GM21786 (cell line): ENCODE results near the gene CCND1.

Experiments used
- ATAC-seq: cut with Tn5 transposase; IDR thresholded peaks from one replicate; pipeline ENCODE4 v1.9.1; 2021; ENCODE audit not compliant: unreplicated experiment

The CCND1 gene

GRCh38 chr11:69640260-69640994 is 529 bp upstream of the CCND1 start:
- no peak for ATAC-seq

DNA sequence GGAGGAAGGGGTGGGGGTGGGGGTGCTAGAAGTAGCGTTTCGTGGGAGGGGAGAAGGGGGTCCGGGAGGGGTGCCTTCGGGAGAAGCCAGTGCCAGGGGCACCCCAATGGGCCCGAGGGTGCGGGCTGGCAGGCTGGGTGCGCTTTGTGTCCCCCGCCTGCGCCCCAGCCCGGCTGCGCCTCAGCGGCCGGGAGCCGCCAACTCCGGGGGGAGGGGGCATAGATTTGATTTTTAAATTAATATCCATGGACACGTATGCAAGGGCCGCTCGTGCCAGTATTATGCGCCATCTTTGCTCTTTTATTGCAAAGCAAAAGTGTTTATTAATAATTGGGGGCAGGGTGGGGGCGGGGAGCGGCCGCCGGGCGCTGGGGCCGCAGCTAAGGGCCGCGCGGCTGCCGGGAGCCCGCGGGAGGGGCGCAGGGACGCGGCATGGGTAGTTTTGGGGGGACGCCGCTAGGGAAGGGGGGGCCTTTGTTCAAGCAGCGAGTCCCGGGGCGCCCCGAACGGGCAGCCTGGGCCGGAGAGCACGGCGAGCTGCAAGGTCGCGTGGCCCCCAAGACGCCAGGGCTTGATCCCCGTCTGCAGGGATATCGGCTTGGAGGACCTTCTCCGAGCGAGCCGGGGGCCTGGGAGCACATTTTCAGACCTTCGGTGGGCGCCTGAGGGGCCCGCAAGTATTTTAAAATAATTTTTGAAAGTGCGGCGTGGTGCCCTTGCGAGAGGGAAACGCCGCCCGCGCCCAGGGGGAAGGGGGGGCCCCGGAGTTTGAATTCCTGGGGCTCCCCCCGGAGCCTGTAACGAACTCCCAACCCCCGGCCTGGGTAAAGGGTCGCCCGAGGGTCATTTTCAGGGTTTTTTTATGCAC is 959 bp downstream of the CCND1 start:
- ATAC-seq = no peak

DNA sequence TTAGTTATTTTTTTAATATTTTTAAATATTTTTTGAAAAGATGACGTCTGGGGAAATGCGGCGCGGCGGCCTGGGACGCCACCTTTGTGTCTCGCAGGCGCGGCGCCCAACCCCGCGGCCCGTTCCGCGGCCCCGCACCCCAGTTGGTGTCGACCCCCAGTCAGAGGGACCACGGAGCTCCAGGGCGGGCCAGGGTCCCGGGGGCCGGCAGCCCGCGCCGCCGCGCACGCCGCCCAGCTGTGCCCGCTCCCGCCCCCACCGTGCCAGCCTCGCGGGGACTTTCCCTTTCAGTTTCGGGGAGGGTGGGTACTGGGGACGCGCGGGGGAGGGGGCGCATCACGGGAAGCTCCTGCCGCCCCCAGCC is 1.6 kb downstream of the CCND1 start:
- peak; percentile 11 for ATAC-seq

- peak; percentile 41 for ATAC-seq
These were observed 2.1 kb downstream of the CCND1 start for GRCh38 chr11:69642913-69643632.

DNA sequence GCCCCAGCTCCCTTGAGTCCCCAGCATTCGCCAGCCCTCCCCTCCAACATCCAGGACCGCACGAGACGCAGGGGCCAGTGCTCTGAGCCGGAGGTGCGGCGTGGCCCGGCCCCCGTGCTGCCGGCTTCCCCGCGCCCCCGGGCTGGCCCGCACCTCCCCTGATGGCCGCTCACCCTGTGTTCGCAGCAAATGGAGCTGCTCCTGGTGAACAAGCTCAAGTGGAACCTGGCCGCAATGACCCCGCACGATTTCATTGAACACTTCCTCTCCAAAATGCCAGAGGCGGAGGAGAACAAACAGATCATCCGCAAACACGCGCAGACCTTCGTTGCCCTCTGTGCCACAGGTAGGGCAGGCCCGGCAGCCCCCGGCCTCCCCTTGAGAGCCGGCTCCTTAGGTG is 2.7 kb downstream of the CCND1 start:
- no peak for ATAC-seq

DNA sequence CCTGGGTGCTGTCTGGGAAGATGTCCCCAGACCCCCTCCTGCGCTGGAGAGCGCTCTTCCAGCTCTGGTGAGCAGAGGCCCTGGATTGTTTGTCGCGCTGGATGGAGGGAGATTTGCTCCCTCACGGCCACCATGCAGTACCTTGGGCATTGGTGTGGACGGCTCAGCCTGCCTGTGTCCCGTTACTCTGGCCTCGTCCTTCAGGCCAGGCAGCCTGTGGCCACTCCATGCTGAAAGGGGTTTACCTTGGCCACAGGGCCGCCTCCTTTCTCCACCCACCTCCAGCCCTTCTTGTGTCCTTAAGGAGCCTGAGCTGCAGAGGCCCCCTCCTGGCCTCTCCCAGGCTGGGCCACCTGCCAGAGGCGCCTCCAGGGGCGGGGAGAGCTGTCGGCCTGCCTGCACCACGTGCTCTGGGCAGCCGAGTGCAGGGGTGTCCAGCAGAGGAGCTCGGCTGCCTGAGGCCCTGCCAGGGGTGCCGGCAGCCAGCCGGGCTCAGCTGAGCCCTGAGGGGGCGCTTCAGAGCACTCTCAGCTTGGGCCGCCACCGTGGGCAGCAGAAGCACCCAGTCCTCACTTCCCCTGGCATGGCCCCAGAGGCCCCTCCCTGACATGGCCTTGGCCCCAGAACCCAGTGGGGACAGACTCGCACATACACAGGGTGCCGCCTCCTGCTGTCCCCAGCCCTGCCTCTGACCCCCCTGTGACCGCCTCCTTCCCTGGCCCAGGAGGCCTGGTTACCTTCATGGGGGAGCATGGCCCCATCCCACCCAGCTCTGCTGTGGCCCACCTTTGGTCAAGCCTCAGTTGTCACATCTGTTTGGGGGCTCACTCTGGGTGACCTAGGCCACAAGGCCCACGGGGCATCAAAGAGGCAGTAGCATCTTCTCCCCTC is 3.4 kb downstream of the CCND1 start:
- no peak for ATAC-seq

DNA sequence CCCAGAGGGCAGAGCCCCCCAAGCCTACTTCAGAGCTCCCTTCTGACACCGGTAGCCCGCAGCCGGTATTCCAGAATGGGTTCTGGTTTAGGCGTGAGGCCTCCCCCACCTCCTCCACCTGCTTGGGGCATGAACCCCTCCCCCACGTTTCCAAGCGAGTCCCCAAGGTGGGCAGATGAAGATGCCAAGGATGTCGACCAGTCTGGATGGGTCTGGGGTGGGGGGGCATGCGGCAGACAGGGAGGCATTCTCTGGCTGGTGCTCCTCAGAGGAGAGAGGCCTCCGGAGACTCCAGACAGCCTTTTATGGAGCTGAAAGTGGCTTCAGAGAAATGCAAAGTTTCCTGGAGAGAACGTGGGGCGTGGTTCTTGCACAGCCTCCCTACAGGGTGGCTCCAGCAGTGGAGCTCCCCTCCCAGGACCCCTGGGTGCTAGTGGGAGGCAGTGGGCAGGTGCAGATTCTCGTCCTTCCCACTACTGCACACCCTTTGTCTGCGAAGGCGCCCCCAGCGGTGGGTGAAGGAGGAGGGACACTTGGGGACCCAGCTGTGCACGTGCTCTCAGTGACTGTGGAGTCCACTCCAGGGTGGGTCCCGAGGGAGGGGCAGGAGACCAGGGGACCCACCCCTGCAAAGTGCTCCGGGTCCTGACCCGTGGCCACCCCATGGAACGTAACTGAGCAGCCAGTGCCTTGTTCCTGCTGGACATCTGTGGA is 4.2 kb downstream of the CCND1 start:
- ATAC-seq = no peak

- no peak for ATAC-seq
These were observed 5.0 kb downstream of the CCND1 start for GRCh38 chr11:69645801-69646492.

GRCh38 chr11:69646493-69647389 is 5.8 kb downstream of the CCND1 start:
- ATAC-seq = no peak

GRCh38 chr11:69647390-69647748 is 6.4 kb downstream of the CCND1 start:
- ATAC-seq = no peak

GRCh38 chr11:69647761-69648497 is 7.0 kb downstream of the CCND1 start:
- ATAC-seq = no peak

DNA sequence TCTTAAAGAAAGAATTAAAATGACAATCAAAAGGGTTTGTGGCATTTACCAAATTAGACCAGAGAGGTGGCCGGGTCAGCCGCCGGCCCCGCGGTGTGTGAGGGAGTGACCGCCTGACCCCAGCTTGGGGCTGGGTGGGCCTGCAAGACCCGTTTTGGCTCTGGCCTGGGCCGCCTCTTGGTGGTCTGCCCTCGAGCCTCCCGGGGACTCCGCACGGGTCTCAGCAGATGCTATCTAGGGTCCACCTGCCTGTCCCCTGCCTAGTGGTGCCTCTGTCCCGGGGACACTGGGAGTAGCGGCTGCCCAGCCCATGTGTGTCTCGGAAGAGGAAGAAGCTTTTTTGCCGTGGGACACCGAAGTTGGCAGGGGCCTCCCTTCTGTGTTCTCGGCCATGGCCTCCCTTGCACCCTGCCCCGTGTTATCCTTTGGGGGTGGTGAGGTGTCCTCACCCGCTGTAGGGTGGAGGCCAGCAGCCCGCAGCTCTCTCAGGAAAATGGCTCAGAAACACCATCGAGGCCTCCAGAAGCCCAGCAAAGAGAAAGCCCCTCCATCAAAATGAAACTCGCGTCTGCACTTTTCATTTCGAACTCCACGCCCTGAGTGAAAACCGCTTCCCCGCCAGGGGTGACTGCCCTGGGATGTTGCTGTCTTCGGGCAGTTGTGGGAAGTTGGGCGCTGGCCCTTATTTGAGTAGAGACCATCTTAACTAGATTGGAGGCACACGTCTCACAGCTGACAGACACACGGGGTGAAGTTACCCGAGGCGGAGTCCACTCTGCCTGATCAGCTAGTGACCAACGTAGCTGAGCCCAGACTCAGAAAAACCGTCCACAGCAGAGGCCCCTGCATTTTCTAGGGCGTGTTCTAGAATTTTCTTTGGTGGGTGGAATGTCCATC is 8.0 kb downstream of the CCND1 start:
- ATAC-seq = no peak

DNA sequence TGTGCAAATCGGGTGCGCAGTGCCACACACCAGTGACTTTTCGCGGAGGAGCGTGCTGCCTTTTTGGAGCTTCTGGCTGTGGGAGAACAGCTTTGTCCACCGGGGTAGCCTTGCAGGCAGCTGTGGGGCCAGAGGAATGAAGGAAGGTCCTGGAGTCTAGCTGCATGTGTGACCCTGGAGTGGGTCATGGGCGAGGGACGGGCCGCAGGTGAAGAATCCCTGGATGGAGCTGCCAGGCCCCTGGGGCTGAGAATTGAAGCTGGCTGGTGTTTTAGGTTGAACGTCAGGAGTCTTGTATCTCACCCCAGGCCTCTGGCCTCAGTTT is 8.6 kb downstream of the CCND1 start:
- no peak for ATAC-seq

DNA sequence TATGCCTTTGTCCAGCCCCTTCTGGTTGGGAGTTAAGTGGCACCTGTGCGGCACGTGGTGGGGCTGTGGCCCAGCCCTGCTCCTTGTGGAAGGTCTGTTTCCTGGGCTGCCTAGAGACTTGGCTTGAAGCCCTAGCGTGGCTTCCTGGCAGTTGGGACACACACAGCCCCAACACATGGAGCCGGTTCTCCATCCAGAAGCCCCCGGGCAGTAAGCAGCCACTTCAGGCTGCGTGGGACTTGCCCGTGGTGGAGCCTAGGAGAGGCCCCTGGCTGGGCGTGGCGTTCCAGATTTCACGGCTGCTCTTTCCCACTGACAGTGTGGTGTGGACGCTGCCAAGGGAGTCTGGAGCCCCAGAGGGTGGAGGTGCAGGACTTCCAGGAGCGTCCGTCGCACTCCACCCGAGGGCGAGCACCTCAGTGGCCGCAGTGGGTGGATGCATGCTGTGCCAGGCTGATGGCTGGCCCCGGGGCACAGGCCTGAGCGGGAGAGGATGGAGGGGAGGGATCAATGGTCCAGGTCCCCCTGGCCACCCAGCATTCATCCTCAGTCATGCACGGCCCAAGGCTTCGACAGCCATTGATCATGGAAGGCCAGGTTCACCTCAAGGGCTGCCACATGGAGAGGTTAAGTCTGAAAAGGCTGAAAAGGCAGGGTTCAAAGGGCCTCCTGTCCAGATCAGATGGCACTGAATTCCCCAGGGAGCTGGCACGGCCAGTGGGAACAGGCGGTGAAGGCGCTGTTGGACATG is 9.3 kb downstream of the CCND1 start:
- no peak for ATAC-seq

DNA sequence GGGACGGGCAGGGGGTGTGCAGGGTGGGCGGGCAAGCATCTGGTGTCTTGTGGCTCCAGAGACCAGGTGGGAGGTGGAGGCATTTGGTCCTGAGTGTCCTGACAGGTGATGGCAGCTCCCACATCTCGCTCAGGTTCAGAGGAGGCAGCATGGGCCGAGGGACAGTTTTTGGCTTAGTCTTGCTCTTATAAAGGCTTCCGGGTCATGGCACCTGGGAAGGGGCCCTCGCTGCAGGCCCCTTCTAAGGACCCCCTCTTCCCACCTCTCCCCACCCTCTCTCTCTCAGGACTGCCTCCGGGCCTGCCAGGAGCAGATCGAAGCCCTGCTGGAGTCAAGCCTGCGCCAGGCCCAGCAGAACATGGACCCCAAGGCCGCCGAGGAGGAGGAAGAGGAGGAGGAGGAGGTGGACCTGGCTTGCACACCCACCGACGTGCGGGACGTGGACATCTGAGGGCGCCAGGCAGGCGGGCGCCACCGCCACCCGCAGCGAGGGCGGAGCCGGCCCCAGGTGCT is 9.9 kb downstream of the CCND1 start:
- ATAC-seq = no peak
